Stromal cell of bone marrow (primary cell): Measurements from ENCODE around the gene SERPINE2.

ENCODE experiments used
- DNase-seq: peaks from one replicate; pipeline ENCODE4 v3.0.0-alpha.2; 2012; ENCODE audit warnings: low read depth

SERPINE2 gene

GRCh38 chr2:224046752-224047151, 7.7 kb upstream of the SERPINE2 start:
- DNase-seq, result no peak

DNA sequence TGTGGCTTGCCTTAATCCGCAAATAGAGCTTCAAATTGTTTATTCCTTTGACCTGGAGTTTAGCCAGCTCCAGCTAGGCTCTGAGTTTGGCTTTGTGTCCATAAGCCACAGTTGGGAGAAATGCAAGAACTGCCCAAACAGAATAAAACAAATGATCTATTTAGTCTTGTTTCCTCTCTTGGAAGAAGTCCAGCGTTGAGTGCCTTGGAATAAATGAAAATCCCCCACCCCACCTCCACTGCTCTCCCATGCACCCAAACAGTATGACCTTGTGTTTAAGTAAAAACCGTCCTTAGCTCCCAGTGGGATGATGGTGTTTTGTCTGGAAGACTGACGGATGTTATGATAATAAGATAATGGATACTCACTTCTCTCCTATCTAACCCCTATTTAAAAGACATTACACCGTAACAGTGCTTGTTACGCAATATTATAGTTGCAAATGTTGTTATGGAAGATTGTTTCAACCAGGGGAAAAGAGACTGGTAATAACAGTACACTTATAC, 3.2 kb upstream of the SERPINE2 start:
- DNase-seq, result no peak

GRCh38 chr2:224041554-224041953, 2.5 kb upstream of the SERPINE2 start:
- DNase-seq, result no peak

GRCh38 chr2:224040753-224041152, 1.7 kb upstream of the SERPINE2 start:
- no peak for DNase-seq

DNA sequence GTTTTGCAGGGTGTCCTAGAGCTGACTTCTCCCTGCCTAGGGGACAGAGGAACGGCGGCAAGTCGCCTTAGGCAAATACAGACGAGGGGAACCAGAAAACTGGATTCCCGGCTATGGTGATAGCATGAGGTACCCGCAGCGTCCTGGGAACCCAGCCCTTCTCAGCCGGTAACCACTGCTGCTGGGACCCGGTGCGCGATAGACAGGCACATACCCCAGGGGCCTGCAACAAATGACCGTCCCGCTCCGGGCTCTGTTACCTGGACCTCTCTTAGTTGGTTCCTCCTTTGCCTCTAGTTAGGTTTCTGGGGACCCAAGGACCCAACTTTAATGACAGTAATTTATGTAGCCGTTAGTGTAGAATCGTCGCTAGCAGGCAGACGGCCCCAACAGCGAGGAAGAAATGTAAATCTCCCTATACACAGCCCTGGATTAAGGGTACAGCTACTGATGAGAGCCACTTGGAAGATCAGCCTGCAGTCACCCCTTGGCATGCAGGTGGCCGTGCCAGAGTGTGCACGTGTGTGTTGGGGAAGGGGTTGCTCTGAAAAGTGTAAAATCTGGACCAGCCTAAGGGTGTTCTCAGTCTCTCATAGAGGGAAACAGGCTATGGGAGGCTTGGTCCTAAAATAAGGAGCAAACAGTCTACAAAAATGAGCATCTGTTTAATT, 819 bp upstream of the SERPINE2 start:
- no peak for DNase-seq

- DNase-seq, result no peak
These were observed 331 bp downstream of the SERPINE2 start for GRCh38 chr2:224038830-224039079.

DNA sequence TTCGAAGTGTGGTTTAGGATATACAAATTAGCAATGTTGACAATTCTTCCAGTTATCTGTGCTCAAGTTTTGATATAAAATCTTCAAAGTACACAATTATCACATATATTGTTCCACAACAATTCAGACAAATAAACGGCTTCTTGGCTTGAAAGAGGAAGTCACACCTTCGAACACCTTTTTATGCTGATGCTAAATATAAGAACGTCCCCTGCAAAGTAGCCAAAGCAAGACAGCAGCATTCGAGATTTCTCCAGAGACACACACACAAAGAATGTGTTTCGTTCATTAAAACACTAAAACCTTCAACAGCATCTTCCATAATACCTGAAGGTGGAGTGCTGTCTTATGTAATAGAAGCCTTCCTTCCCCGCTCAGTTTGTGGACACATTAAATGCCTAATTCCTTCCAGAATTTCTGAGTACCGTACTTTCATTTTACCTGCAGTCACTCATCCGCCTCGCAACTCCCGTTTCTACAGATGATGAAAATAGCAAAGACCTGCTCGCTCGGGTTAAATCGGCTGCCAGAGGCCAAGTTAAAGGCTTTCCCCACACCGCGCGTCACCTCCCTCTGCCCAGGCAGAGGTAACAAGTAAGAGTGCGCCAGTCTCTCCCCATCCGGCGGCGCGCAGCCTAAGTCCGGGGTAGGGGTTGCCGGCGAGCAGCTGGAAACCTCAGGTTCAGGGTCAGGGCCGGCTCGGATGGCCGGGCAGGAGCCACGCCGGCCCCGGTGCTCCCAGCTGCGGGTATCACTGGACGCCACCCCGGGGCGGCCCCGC, 847 bp downstream of the SERPINE2 start:
- no peak for DNase-seq

GRCh38 chr2:224036731-224037361, 2.2 kb downstream of the SERPINE2 start:
- no peak for DNase-seq

DNA sequence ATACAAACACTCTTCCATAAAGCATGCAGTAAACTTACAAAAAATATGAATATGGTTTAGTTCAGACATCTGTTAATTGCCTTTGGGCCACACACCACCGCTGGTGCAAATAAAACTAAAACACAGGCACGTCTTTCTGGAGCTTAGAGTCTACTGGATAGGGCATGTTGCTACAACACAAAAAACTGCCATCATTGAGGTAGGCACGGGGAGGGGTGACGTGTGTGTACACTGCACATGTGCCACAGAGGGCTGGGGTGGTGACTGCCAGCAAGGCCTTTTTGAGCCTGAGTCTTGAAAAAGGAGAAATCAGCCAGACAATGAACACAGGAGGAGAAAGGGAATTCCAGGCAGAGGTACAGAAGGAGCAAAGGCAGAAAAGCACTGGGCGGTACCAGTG, 5.1 kb downstream of the SERPINE2 start:
- no peak for DNase-seq

- DNase-seq, result no peak
These were observed 5.5 kb downstream of the SERPINE2 start for GRCh38 chr2:224033601-224034000.

GRCh38 chr2:224032283-224032682, 6.8 kb downstream of the SERPINE2 start:
- DNase-seq, result no peak

GRCh38 chr2:224031358-224031970, 7.6 kb downstream of the SERPINE2 start:
- DNase-seq, result no peak

GRCh38 chr2:224030786-224031185, 8.3 kb downstream of the SERPINE2 start:
- DNase-seq, result no peak

- DNase-seq, result no peak
These were observed 9.2 kb downstream of the SERPINE2 start for GRCh38 chr2:224029876-224030275.

GRCh38 chr2:224027931-224028330, 11.2 kb downstream of the SERPINE2 start:
- DNase-seq, result no peak

DNA sequence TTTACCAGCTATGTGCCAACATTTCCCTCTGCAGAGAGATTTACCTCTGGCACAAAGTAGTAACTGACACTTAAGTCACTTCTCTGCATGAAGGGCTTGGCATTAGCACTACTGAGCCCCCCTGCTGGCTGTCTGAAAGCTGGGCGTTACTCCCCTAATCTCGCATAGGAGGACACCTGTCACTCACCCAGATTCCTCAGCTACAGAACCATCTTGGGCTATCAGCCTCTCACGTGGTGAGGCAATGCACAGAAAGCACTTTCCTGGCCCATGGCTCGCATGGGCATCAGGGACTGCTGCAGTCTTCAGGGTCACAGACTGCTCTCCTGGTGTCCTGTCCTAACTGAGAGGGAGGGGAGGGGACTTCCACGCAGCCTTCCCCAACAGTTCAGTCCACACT, 12.0 kb downstream of the SERPINE2 start:
- DNase-seq, result no peak

GRCh38 chr2:224025874-224026273, 13.2 kb downstream of the SERPINE2 start:
- no peak for DNase-seq

DNA sequence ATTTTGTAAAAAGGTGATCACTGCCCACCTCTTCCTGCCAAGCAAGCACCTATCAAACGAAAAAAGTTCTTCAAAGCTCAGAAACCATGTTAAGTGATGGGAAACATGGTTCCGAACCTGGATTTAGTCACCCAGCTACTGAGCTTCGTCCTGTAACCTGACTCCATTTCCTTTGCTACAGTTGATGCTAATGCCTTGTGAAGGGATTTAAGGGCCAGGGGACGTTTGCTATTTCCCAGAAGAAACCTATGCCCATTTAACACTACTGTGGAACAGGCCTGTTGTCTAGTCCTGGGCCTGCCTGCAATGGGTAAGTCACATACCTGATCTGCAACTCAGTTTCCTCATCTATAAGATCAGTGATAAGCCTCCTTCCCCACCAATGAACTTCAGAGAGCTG, 14.8 kb downstream of the SERPINE2 start:
- DNase-seq, result no peak

- DNase-seq, result peak; percentile 39
These were observed 15.9 kb downstream of the SERPINE2 start for GRCh38 chr2:224023188-224023587.

DNA sequence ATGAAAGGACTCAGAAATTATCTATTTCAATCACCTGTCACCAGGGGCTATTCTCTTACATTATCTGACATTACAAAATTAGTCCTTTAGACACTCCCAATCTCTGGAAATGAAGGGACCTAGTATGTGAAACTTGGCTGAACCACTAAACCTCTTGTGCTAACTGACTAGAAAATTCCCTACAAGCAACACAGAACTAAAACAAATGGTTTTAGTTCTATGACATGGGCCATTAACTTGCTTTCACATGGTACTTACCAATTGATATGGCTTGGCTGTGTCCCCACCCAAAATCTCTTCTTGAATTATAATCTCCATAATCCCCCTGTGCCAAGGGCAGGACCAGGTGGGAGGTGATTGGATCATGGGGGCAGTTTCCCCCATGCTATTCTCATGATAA, 16.6 kb downstream of the SERPINE2 start:
- DNase-seq, result no peak

DNA sequence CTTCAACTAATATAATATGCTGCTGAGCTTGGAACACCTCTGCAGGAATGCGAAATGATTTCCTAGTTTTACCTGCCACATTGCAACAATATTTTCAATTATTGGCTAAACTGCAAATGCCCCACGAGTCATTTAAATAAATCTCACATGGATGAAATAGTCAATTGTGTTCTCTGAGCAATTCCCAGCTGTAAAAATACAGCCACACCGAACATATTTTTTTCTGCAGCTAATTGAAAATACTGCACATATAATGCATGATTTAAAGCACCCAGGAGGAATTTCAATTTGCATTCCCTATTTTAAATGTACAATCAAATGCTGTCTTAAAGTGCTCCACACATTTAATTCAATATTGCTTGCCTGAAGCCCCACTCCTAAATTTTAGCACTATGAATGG, 18.6 kb downstream of the SERPINE2 start:
- no peak for DNase-seq

GRCh38 chr2:224017957-224018356, 21.1 kb downstream of the SERPINE2 start:
- DNase-seq, result no peak

DNA sequence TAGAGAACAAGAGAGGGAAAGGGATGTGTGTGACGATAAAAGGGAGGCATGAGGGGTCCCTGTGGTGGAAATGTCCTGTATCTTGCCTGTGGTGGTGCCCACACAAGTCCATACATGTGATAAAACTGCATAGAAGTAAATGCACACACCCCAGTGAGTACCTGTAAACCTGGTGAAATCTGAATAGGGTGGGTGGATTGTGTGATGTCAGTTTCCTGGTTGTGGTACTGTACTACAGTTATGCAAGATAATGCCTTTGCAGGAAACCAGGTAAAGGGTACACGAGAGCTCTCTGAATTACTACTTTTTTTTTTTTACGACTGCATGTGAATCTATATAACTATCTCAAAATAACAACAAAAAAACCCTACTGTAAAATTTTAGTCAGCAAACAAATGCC, 22.1 kb downstream of the SERPINE2 start:
- no peak for DNase-seq
